GM19328 (cell line): Measurements from ENCODE around the gene PCDHB12.

ENCODE experiments used
- ATAC-seq: cut with Tn5 transposase; IDR thresholded peaks from one replicate; pipeline ENCODE4 v1.9.1; 2021; ENCODE audit warnings: mild to moderate bottlenecking, moderate library complexity; ENCODE audit not compliant: unreplicated experiment

Gene PCDHB12

DNA sequence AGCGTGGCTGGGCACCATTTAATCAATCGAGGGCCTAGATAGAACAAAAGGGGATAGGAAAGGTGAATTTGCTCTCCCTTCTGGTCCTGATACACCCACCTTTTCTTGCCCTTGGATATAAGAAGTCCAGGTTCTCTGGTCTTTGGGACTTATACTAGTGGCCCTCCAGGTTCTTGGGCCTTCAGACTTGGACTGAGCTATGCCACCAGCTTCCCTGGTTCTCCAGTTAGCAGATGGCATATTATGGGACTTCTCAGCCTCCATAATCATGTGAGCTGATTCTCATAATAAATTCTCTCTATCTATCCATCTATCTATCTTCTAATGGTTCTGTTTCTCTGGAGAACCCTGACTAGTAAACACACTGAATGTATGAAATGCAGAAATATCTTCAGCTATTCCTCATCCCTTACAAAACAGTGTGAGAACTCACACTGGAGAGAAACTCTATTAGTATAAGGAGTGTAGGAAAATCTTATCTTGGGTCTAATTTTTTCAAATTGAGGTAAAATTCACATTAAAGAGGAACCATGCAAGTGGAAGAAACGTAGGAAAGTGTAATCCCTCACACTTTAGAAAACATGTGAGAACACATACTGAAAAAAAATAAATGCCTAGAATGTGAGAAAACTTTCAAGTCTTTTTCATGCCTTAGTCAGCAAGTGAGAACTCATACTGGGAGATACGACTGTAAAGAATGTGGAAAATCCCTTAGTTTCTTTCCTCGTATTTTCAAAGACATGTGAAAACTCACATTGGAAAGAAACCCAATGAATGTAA is 52.1 kb downstream of the PCDHB12 start:
- ATAC-seq = no peak

DNA sequence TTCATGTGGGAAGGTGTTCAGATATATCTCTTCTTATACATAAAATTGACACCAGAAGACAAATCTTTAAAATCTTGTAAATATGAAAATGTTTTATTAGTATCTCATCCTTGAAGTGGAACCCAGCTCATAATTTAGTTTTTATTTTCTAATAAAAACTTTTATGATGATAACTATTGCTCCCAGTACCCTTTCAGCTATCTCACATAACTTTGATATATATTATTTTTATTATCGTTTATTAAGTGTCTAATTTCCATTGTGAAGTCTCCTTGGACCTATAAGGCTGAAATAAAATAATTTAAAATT is 52.7 kb downstream of the PCDHB12 start:
- ATAC-seq = no peak
